ENCODE results near the gene CHST6. TPM values are rescaled to one million over a fixed set of nuclear protein-coding genes. Genes with fewer than 3 reads are reported as not detected.
"Not testable (repeated sequence)": the region's sequence is repeated elsewhere in the genome, so short reads cannot be mapped to it uniquely, and the experiment has no call there.

CHST6 gene
- total and polyA plus RNA-seq, 2 donors (not counting 1 experiment from before 2014, with no cell fraction given), result 0.02 to 0.17 TPM

GRCh38 chr16:75429621-75430403, 65.4 kb downstream of the CHST6 start:
- H2AFZ ChIP-seq (ENCODE audit: low read length), result no peak overlapping the region
- no peak overlapping the region for H3K4me2 ChIP-seq (ENCODE audit: extremely low read depth, insufficient read depth, low read length)
- DNase-seq (ENCODE audit: low read depth in 2 of 2), result no peak
- no peak overlapping the region for H3K4me3 ChIP-seq (replicated peaks in 1 of 4; ENCODE audit: control extremely low read depth in 1 of 4, insufficient read depth in 1 of 4, low read depth in 3 of 4, low read length in 4 of 4)
- no peak for TF ChIP-seq EZH2 (IDR thresholded peaks at IDR 0.05; ENCODE audit: low read length, missing control alignments)
- TF ChIP-seq, protein P1, sequence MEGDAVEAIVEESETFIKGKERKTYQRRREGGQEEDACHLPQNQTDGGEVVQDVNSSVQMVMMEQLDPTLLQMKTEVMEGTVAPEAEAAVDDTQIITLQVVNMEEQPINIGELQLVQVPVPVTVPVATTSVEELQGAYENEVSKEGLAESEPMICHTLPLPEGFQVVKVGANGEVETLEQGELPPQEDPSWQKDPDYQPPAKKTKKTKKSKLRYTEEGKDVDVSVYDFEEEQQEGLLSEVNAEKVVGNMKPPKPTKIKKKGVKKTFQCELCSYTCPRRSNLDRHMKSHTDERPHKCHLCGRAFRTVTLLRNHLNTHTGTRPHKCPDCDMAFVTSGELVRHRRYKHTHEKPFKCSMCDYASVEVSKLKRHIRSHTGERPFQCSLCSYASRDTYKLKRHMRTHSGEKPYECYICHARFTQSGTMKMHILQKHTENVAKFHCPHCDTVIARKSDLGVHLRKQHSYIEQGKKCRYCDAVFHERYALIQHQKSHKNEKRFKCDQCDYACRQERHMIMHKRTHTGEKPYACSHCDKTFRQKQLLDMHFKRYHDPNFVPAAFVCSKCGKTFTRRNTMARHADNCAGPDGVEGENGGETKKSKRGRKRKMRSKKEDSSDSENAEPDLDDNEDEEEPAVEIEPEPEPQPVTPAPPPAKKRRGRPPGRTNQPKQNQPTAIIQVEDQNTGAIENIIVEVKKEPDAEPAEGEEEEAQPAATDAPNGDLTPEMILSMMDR (conservative IDR thresholded peaks at IDR 0.05 in 1 of 2, IDR thresholded peaks at IDR 0.05 in 1 of 2; ENCODE audit: low read depth in 1 of 2, low read length in 2 of 2), result no peak
- H3K36me3 ChIP-seq (ENCODE audit: control insufficient read depth, insufficient read depth, low read length), result no peaks in the 10 kb centered on the region
- H3K9ac ChIP-seq (ENCODE audit: insufficient read depth, low read length), result no peak overlapping the region
- H3K27me3 ChIP-seq (ENCODE audit: control insufficient read depth, insufficient read depth, low read length), result no peaks in the 10 kb centered on the region
- no peaks in the 10 kb centered on the region for H4K20me1 ChIP-seq (ENCODE audit: control insufficient read depth, extremely low read depth, insufficient read depth, low read length)
- H3K27ac ChIP-seq (ENCODE audit: insufficient read depth, low read length), result no peak overlapping the region
- H3K9me3 ChIP-seq (ENCODE audit: control insufficient read depth, insufficient read depth, low read depth, low read length), result no peaks in the 10 kb centered on the region
- H3K4me1 ChIP-seq (ENCODE audit: control insufficient read depth, extremely low read depth, insufficient read depth, low read length), result peaks cover 10% of the 10 kb centered on the region
- peaks cover 32% of the 10 kb centered on the region for H3K79me2 ChIP-seq (ENCODE audit: control insufficient read depth, insufficient read depth, low read length)

GRCh38 chr16:75426524-75426923, 68.7 kb downstream of the CHST6 start:
- not testable (repeated sequence) for H3K9ac ChIP-seq (ENCODE audit: insufficient read depth, low read length); H3K27ac ChIP-seq (ENCODE audit: insufficient read depth, low read length); H3K4me1 ChIP-seq (ENCODE audit: control insufficient read depth, extremely low read depth, insufficient read depth, low read length); H2AFZ ChIP-seq (ENCODE audit: low read length); H3K36me3 ChIP-seq (ENCODE audit: control insufficient read depth, insufficient read depth, low read length); H4K20me1 ChIP-seq (ENCODE audit: control insufficient read depth, extremely low read depth, insufficient read depth, low read length); H3K4me3 ChIP-seq (replicated peaks in 1 of 4; ENCODE audit: control extremely low read depth in 1 of 4, insufficient read depth in 1 of 4, low read depth in 3 of 4, low read length in 4 of 4); H3K27me3 ChIP-seq (ENCODE audit: control insufficient read depth, insufficient read depth, low read length); H3K9me3 ChIP-seq (ENCODE audit: control insufficient read depth, insufficient read depth, low read depth, low read length)
- H3K79me2 ChIP-seq (ENCODE audit: control insufficient read depth, insufficient read depth, low read length), result peaks cover 40% of the 10 kb centered on the region
- peak in 1 of 2 donors; percentile 10 for DNase-seq (ENCODE audit: low read depth in 2 of 2)
- peak overlapping the region; percentile 13 for H3K4me2 ChIP-seq (ENCODE audit: extremely low read depth, insufficient read depth, low read length)

- not testable (repeated sequence) for H3K4me1 ChIP-seq (ENCODE audit: control insufficient read depth, extremely low read depth, insufficient read depth, low read length); H3K4me2 ChIP-seq (ENCODE audit: extremely low read depth, insufficient read depth, low read length); H3K9ac ChIP-seq (ENCODE audit: insufficient read depth, low read length); H3K27ac ChIP-seq (ENCODE audit: insufficient read depth, low read length); H4K20me1 ChIP-seq (ENCODE audit: control insufficient read depth, extremely low read depth, insufficient read depth, low read length); H3K4me3 ChIP-seq (replicated peaks in 1 of 4; ENCODE audit: control extremely low read depth in 1 of 4, insufficient read depth in 1 of 4, low read depth in 3 of 4, low read length in 4 of 4); H3K36me3 ChIP-seq (ENCODE audit: control insufficient read depth, insufficient read depth, low read length); H3K27me3 ChIP-seq (ENCODE audit: control insufficient read depth, insufficient read depth, low read length); H2AFZ ChIP-seq (ENCODE audit: low read length); H3K9me3 ChIP-seq (ENCODE audit: control insufficient read depth, insufficient read depth, low read depth, low read length)
- peaks cover 42% of the 10 kb centered on the region for H3K79me2 ChIP-seq (ENCODE audit: control insufficient read depth, insufficient read depth, low read length)
- peak in 1 of 2 donors; percentile 18 for DNase-seq (ENCODE audit: low read depth in 2 of 2)
Observed at GRCh38 chr16:75424105-75424762, 71.0 kb downstream of the CHST6 start.

GRCh38 chr16:75423723-75424104, 71.5 kb downstream of the CHST6 start:
- H3K4me1 ChIP-seq (ENCODE audit: control insufficient read depth, extremely low read depth, insufficient read depth, low read length), result peaks cover 6% of the 10 kb centered on the region
- no peaks in the 10 kb centered on the region for H4K20me1 ChIP-seq (ENCODE audit: control insufficient read depth, extremely low read depth, insufficient read depth, low read length)
- TF ChIP-seq, protein P1 (conservative IDR thresholded peaks at IDR 0.05 in 1 of 2, IDR thresholded peaks at IDR 0.05 in 1 of 2; ENCODE audit: low read depth in 1 of 2, low read length in 2 of 2), result no peak
- no peak overlapping the region for H3K4me2 ChIP-seq (ENCODE audit: extremely low read depth, insufficient read depth, low read length)
- no peak overlapping the region for H3K9ac ChIP-seq (ENCODE audit: insufficient read depth, low read length)
- no peaks in the 10 kb centered on the region for H3K36me3 ChIP-seq (ENCODE audit: control insufficient read depth, insufficient read depth, low read length)
- no peak overlapping the region for H2AFZ ChIP-seq (ENCODE audit: low read length)
- H3K4me3 ChIP-seq (replicated peaks in 1 of 4; ENCODE audit: control extremely low read depth in 1 of 4, insufficient read depth in 1 of 4, low read depth in 3 of 4, low read length in 4 of 4), result no peak overlapping the region
- H3K79me2 ChIP-seq (ENCODE audit: control insufficient read depth, insufficient read depth, low read length), result peaks cover 45% of the 10 kb centered on the region
- H3K27ac ChIP-seq (ENCODE audit: insufficient read depth, low read length), result no peak overlapping the region
- peak in 1 of 2 donors; percentile 16 for DNase-seq (ENCODE audit: low read depth in 2 of 2)
- no peaks in the 10 kb centered on the region for H3K27me3 ChIP-seq (ENCODE audit: control insufficient read depth, insufficient read depth, low read length)
- no peaks in the 10 kb centered on the region for H3K9me3 ChIP-seq (ENCODE audit: control insufficient read depth, insufficient read depth, low read depth, low read length)

Data from fibroblast of lung (primary cell).